ENCODE measurements around the gene UBALD1.

GRCh38 chr16:4570086-4570485 is 44.6 kb downstream of the UBALD1 start:
- TF ChIP-seq, protein P1, sequence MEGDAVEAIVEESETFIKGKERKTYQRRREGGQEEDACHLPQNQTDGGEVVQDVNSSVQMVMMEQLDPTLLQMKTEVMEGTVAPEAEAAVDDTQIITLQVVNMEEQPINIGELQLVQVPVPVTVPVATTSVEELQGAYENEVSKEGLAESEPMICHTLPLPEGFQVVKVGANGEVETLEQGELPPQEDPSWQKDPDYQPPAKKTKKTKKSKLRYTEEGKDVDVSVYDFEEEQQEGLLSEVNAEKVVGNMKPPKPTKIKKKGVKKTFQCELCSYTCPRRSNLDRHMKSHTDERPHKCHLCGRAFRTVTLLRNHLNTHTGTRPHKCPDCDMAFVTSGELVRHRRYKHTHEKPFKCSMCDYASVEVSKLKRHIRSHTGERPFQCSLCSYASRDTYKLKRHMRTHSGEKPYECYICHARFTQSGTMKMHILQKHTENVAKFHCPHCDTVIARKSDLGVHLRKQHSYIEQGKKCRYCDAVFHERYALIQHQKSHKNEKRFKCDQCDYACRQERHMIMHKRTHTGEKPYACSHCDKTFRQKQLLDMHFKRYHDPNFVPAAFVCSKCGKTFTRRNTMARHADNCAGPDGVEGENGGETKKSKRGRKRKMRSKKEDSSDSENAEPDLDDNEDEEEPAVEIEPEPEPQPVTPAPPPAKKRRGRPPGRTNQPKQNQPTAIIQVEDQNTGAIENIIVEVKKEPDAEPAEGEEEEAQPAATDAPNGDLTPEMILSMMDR (IDR thresholded peaks at IDR 0.05; ENCODE audit: low read depth, low read length), result no peak
- no peak for TF ChIP-seq EZH2phosphoT487 (IDR thresholded peaks at IDR 0.05; ENCODE audit: low read depth)

Data from OCI-LY3 (cell line).